GM18951 (cell line): ENCODE results near the gene HSBP1.

Experiments used
- POLR2A ChIP-seq: IDR thresholded peaks from 4 replicates; pipeline ENCODE4 v1.6.1; 2011; ENCODE audit warnings: mild to moderate bottlenecking; ENCODE audit not compliant: insufficient read length, insufficient read depth; ENCODE audit errors: extremely low read depth
- in situ Hi-C: fragments of 300-500 bp; cut with MboI; formaldehyde crosslinking; loops from one replicate; pipeline ENCODE4 v1.12.0; 2022; ENCODE audit warnings: low sequenced_read_pairs, mixed read lengths, inconsistent platforms; ENCODE audit not compliant: unreplicated experiment

HSBP1 gene

GRCh38 chr16:83851473-83851872 lies 43.7 kb downstream of the HSBP1 start:
- TF ChIP-seq POLR2A = no peak
- in situ Hi-C loops = no loop called here

- no peak for TF ChIP-seq POLR2A
- in situ Hi-C loops = no loop called here
Observed at GRCh38 chr16:83852774-83853173, 45.0 kb downstream of the HSBP1 start.

- no peak for TF ChIP-seq POLR2A
- in situ Hi-C loops = no loop called here
Observed at GRCh38 chr16:83853834-83854233, 46.1 kb downstream of the HSBP1 start.

DNA sequence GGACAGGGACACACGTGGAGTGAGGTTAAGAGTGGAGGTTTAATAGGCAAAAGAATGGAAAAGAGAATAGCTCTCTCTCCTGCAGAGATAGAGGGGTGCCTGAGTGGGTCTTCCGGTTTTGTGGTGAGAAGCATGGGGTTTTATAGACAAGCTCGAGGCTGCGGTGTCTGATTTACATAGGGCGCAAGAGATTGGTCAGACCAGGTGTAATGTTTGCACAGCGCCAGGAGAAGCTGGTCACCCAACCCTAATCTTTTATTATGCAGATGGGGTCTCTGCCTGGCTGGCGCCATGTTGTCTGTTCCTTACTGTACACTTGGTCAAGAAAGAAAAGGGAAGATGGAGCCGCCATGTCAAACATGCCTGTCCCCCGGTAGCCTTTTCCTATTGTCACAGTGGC lies 46.6 kb downstream of the HSBP1 start:
- no peak for TF ChIP-seq POLR2A
- in situ Hi-C loops = no loop called here

DNA sequence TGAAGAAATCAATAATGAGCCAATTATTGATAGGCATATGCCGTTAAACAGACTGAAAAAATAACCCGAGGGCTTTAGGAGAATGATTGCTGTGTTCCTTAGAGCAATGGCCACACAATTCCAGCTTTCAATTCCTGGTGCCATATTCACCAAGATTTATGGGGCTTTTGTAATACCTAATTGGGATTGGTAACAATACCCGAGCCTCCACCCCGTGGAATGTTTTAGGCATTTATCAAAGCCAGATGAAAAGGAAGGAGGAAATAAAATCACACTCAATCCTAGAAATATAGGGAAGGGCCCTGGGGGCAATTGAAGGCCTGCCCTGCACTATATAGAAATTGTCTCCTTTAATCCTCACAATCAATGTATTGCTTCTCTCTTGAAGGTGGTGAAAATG lies 49.0 kb downstream of the HSBP1 start:
- in situ Hi-C loops = no loop called here
- no peak for TF ChIP-seq POLR2A

- no peak for TF ChIP-seq POLR2A
- in situ Hi-C loops = no loop called here
Observed at GRCh38 chr16:83859265-83859664, 51.5 kb downstream of the HSBP1 start.

DNA sequence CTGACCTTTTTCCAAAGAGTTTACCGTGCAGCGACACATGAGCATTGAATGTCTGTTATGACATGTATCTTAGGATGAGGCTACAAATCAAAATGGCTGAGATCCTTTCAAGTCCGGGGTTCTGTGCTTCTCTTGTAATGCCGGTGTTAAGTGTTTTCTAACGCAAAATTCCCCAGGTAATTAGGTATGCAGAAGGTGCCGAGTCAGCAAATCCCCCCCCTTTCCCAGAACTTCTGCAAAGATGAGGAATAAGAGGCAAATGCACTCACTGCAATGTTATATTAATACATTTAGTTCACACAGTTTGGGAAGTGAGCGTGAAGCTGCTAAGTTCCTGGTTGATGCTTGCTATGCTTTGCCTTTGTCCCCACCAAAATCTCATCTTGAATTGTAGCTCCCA lies 54.9 kb downstream of the HSBP1 start:
- in situ Hi-C loops = no loop called here
- no peak for TF ChIP-seq POLR2A

- in situ Hi-C loops = no loop called here
- no peak for TF ChIP-seq POLR2A
Observed at GRCh38 chr16:83863682-83864081, 55.9 kb downstream of the HSBP1 start.
